ENCODE results near the gene PABPN1L. TPM values are rescaled to one million over a fixed set of nuclear protein-coding genes. Genes with fewer than 3 reads are reported as not detected.
A peak's percentile ranks its signal among the peaks of the same experiment; 100 is the strongest.

The PABPN1L gene
- total and polyA plus RNA-seq, 2 of the 4 experiments (the other 2 are of a cell fraction), result not detected

DNA sequence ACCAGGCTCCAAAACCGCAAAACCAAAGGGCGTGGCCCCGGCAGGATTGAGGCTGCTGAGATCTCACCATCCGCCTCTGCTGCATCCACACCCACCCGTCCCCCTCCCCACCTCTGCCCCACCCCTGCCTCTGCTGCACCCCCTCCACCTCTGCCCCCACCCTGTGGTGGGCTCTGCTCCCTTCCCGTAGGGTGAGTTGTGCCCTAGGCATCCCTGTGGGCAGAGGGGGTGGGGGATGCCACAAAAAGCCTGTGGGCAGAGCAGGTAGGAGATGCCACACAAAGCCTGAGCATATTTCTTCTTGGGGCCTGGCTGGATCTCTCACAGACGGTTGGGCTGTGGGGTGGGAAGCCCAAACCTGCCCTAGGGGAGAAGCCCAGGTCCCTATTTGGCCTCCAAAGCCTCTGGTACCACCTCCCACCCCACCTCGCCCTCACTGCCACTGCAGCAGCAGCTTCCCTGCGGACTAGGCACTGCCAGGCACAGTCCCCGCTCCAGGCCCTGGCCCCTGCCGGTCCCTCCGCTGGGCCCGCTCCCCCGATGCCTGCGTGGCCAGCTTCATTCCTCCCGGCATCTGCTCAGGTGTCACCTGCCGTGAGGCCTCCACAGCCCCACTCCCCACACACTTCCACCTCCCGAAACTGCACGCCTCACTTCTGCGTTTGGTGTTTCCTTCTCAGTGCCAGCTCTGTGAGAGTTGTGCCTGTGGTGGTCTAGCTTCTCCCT, 11.3 kb upstream of the PABPN1L start:
- Histone ChIP-seq H3K4ac (ENCODE audit: low read depth, low read length) (no peak overlapping the region), H2BK120ac (ENCODE audit: low read depth, low read length) (no peak overlapping the region), H3K4me3 (ENCODE audit: insufficient read depth, low read depth, low read length) (no peak overlapping the region), H2BK20ac (ENCODE audit: low read depth, low read length) (no peak overlapping the region), H2AK5ac (ENCODE audit: low read depth, low read length) (no peak overlapping the region), H3K9me3 (ENCODE audit: control insufficient read depth, insufficient read depth, low read length) (no peaks in the 10 kb centered on the region), H3K4me2 (ENCODE audit: low read depth, low read length) (no peak overlapping the region), H3K9ac (ENCODE audit: low read depth, low read length) (no peak overlapping the region), H4K20me1 (ENCODE audit: insufficient read depth, low read length) (no peaks in the 10 kb centered on the region), H3K4me1 (ENCODE audit: control insufficient read depth, insufficient read depth, low read length) (no peaks in the 10 kb centered on the region), H3K27me3 (ENCODE audit: control insufficient read depth, insufficient read depth, low read length) (peaks cover 58% of the 10 kb centered on the region), H4K5ac (ENCODE audit: low read depth, low read length) (no peak overlapping the region), H2AK9ac (replicated peaks; ENCODE audit: low read depth, low read length, poor library complexity) (no peak overlapping the region), H3K9me1 (ENCODE audit: insufficient read depth, low read length) (no peaks in the 10 kb centered on the region), H3K27ac (ENCODE audit: insufficient read depth, low read length) (no peak overlapping the region), H2BK5ac (ENCODE audit: low read depth, low read length, poor library complexity, severe bottlenecking) (no peak overlapping the region), H3K23ac (ENCODE audit: low read depth, low read length) (no peak overlapping the region), H3K79me1 (ENCODE audit: low read depth in 1 of 2, low read length in 2 of 2) (no peaks in the 10 kb centered on the region), H3K56ac (ENCODE audit: extremely low read depth, insufficient read depth, low read length) (no peak overlapping the region), H2BK15ac (ENCODE audit: low read depth, low read length) (no peak overlapping the region), H3K36me3 (ENCODE audit: control insufficient read depth, insufficient read depth, low read length) (no peaks in the 10 kb centered on the region), H3K14ac (replicated peaks; ENCODE audit: low read depth, low read length) (no peak overlapping the region), H4K91ac (ENCODE audit: insufficient read depth, low read depth, low read length) (no peak overlapping the region), H2AFZ (replicated peaks; ENCODE audit: low read length, poor library complexity) (peak overlapping the region; percentile 23), H4K8ac (ENCODE audit: low read depth in 2 of 2, low read length in 2 of 2) (no peak overlapping the region), H3K18ac (ENCODE audit: low read depth, low read length) (no peak overlapping the region)
- intact Hi-C loops (cut with micrococcal nuclease) (no loop called here), in situ Hi-C loops (cut with MboI; ENCODE audit: low sequenced_read_pairs) (no loop called here), dilution Hi-C loops (cut with HindIII; ENCODE audit: low sequenced_read_pairs, unreplicated experiment) (no loop called here)
- 90% methylated on average over 2 of the region's 20 CpGs; no CpG with 5 or more reads in 1 of the 2 experiments for WGBS, 2 experiments (ENCODE audit: extremely low coverage in 2 of 2, insufficient read length in 1 of 2)
- ChIA-PET POLR2A (ENCODE audit: unreplicated experiment) (no interaction called here), CTCF (no interaction called here)
- no peak for DNase-seq
- TF ChIP-seq, protein P1, sequence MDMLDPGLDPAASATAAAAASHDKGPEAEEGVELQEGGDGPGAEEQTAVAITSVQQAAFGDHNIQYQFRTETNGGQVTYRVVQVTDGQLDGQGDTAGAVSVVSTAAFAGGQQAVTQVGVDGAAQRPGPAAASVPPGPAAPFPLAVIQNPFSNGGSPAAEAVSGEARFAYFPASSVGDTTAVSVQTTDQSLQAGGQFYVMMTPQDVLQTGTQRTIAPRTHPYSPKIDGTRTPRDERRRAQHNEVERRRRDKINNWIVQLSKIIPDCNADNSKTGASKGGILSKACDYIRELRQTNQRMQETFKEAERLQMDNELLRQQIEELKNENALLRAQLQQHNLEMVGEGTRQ (IDR thresholded peaks at IDR 0.05; ENCODE audit: low read depth, low read length), result no peak
- TF ChIP-seq BHLHE40 (IDR thresholded peaks at IDR 0.05; ENCODE audit: low read depth, low read length) (no peak), MAZ (IDR thresholded peaks at IDR 0.05; ENCODE audit: borderline replicate concordance, low read depth, low read length) (no peak), CHD1 (IDR thresholded peaks at IDR 0.05; ENCODE audit: low read depth, low read length) (no peak), RAD21 (IDR thresholded peaks at IDR 0.05; ENCODE audit: low read length) (no peak), NFE2L2 (IDR thresholded peaks at IDR 0.05; ENCODE audit: low read depth, low read length) (no peak), CEBPB (IDR thresholded peaks at IDR 0.05; ENCODE audit: low read depth, low read length) (no peak), RCOR1 (IDR thresholded peaks at IDR 0.05; ENCODE audit: insufficient replicate concordance, low read length) (no peak), FOS (IDR thresholded peaks at IDR 0.05; ENCODE audit: low read depth, low read length) (no peak), MXI1 (IDR thresholded peaks at IDR 0.05; ENCODE audit: borderline replicate concordance, low read depth, low read length) (no peak), MAFK (IDR thresholded peaks at IDR 0.05; ENCODE audit: low read depth, low read length) (no peak), RFX5 (IDR thresholded peaks at IDR 0.05; ENCODE audit: low read depth, low read length) (no peak), POLR2A (IDR thresholded peaks at IDR 0.05; ENCODE audit: low read depth, low read length) (no peak), SMC3 (IDR thresholded peaks at IDR 0.05; ENCODE audit: low read depth, low read length) (no peak)
- TF ChIP-seq, protein P2, sequence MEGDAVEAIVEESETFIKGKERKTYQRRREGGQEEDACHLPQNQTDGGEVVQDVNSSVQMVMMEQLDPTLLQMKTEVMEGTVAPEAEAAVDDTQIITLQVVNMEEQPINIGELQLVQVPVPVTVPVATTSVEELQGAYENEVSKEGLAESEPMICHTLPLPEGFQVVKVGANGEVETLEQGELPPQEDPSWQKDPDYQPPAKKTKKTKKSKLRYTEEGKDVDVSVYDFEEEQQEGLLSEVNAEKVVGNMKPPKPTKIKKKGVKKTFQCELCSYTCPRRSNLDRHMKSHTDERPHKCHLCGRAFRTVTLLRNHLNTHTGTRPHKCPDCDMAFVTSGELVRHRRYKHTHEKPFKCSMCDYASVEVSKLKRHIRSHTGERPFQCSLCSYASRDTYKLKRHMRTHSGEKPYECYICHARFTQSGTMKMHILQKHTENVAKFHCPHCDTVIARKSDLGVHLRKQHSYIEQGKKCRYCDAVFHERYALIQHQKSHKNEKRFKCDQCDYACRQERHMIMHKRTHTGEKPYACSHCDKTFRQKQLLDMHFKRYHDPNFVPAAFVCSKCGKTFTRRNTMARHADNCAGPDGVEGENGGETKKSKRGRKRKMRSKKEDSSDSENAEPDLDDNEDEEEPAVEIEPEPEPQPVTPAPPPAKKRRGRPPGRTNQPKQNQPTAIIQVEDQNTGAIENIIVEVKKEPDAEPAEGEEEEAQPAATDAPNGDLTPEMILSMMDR (conservative IDR thresholded peaks at IDR 0.05; ENCODE audit: low read depth, low read length), result no peak
- TF ChIP-seq, protein P3, sequence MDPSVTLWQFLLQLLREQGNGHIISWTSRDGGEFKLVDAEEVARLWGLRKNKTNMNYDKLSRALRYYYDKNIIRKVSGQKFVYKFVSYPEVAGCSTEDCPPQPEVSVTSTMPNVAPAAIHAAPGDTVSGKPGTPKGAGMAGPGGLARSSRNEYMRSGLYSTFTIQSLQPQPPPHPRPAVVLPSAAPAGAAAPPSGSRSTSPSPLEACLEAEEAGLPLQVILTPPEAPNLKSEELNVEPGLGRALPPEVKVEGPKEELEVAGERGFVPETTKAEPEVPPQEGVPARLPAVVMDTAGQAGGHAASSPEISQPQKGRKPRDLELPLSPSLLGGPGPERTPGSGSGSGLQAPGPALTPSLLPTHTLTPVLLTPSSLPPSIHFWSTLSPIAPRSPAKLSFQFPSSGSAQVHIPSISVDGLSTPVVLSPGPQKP (IDR thresholded peaks at IDR 0.05; ENCODE audit: borderline replicate concordance, low read depth, low read length), result no peak
- no TSS peak for BruUV-seq (replicated peaks)
- ATAC-seq (ENCODE audit: low read depth), result no peak

Measured in IMR-90 (cell line).